Activated naive CD8-positive, alpha-beta T cell treated with anti-CD3 and anti-CD28 coated beads, Interleukin-2, amount 50 U/mL, for 16 hours (primary cell): Measurements from ENCODE around the gene STXBP5.

Experiments
- DNase-seq: peaks from one replicate; pipeline ENCODE4 v3.0.0-alpha.2; 2020; ENCODE audit warnings: low read depth, low spot score

STXBP5 gene

GRCh38 chr6:147204060-147204785 lies at the start of gene STXBP5:
Gene STXBP5, plus strand, starts transcription at chr6:147204417. Its CDS starts 116 bp downstream, at chr6:147204533.
- DNase-seq = no peak

- DNase-seq = no peak
Observed at GRCh38 chr6:147154454-147154853, 49.8 kb upstream of the STXBP5 start.

- DNase-seq = no peak
Observed at GRCh38 chr6:147156218-147156617, 48.0 kb upstream of the STXBP5 start.

GRCh38 chr6:147156799-147157382 lies 47.3 kb upstream of the STXBP5 start:
- DNase-seq = no peak

- DNase-seq = no peak
Observed at GRCh38 chr6:147157930-147158329, 46.3 kb upstream of the STXBP5 start.

GRCh38 chr6:147158881-147159280 lies 45.3 kb upstream of the STXBP5 start:
- DNase-seq = no peak

- no peak for DNase-seq
Observed at GRCh38 chr6:147159536-147160374, 44.5 kb upstream of the STXBP5 start.

GRCh38 chr6:147160593-147160992 lies 43.6 kb upstream of the STXBP5 start:
- DNase-seq = no peak

- DNase-seq = no peak
Observed at GRCh38 chr6:147161253-147161973, 42.8 kb upstream of the STXBP5 start.

- DNase-seq = no peak
Observed at GRCh38 chr6:147161974-147162495, 42.2 kb upstream of the STXBP5 start.

GRCh38 chr6:147164761-147165160 lies 39.5 kb upstream of the STXBP5 start:
- no peak for DNase-seq

- DNase-seq = no peak
Observed at GRCh38 chr6:147166360-147166944, 37.8 kb upstream of the STXBP5 start.

GRCh38 chr6:147166992-147167391 lies 37.2 kb upstream of the STXBP5 start:
- no peak for DNase-seq

- no peak for DNase-seq
Observed at GRCh38 chr6:147167576-147168461, 36.4 kb upstream of the STXBP5 start.

GRCh38 chr6:147169529-147169928 lies 34.7 kb upstream of the STXBP5 start:
- DNase-seq = no peak

GRCh38 chr6:147170269-147170668 lies 33.9 kb upstream of the STXBP5 start:
- no peak for DNase-seq

- no peak for DNase-seq
Observed at GRCh38 chr6:147173140-147173539, 31.1 kb upstream of the STXBP5 start.

- no peak for DNase-seq
Observed at GRCh38 chr6:147173675-147174308, 30.4 kb upstream of the STXBP5 start.

- DNase-seq = no peak
Observed at GRCh38 chr6:147176795-147177194, 27.4 kb upstream of the STXBP5 start.

- no peak for DNase-seq
Observed at GRCh38 chr6:147177286-147177685, 26.9 kb upstream of the STXBP5 start.
